GM19351 (cell line): ENCODE results near the gene NDUFS8.

Experiments used
- ATAC-seq: cut with Tn5 transposase; IDR thresholded peaks from one replicate; pipeline ENCODE4 v1.9.1; 2021; ENCODE audit warnings: mild to moderate bottlenecking, moderate library complexity; ENCODE audit not compliant: unreplicated experiment

NDUFS8 gene

GRCh38 chr11:68035266-68035876 is 4.9 kb downstream of the NDUFS8 start:
- ATAC-seq, result no peak

- no peak for ATAC-seq
Measured at GRCh38 chr11:68036141-68036716, 5.7 kb downstream of the NDUFS8 start.

GRCh38 chr11:68036717-68037239 is 6.3 kb downstream of the NDUFS8 start:
- ATAC-seq, result no peak

GRCh38 chr11:68037411-68038225 is 7.1 kb downstream of the NDUFS8 start:
- ATAC-seq, result no peak

GRCh38 chr11:68038226-68038717 is 7.8 kb downstream of the NDUFS8 start:
- ATAC-seq, result no peak

GRCh38 chr11:68038718-68039525 is 8.4 kb downstream of the NDUFS8 start, which contains the start of gene TCIRG1:
TSS of gene TCIRG1 (plus strand) at chr11:68039025. CDS start at chr11:68041272, 2,247 bp downstream.
- peak; percentile 51 for ATAC-seq

GRCh38 chr11:68039526-68040086 is 9.1 kb downstream of the NDUFS8 start:
- no peak for ATAC-seq

- ATAC-seq, result peak; percentile 58
Measured at GRCh38 chr11:68040101-68040956, 9.8 kb downstream of the NDUFS8 start.

GRCh38 chr11:68040957-68041591 is 10.6 kb downstream of the NDUFS8 start:
- no peak for ATAC-seq

- no peak for ATAC-seq
Measured at GRCh38 chr11:68041617-68042218, 11.2 kb downstream of the NDUFS8 start.

GRCh38 chr11:68042219-68043028 is 11.9 kb downstream of the NDUFS8 start:
- ATAC-seq, result no peak

- ATAC-seq, result no peak
Measured at GRCh38 chr11:68043029-68043348, 12.5 kb downstream of the NDUFS8 start.

- no peak for ATAC-seq
Measured at GRCh38 chr11:68043349-68044144, 13.1 kb downstream of the NDUFS8 start.

GRCh38 chr11:68044145-68044813 is 13.8 kb downstream of the NDUFS8 start:
- no peak for ATAC-seq

- no peak for ATAC-seq
Measured at GRCh38 chr11:68044898-68045351, 14.4 kb downstream of the NDUFS8 start.
